ENCODE results near the gene ICE2.
"Not testable (repeated sequence)": the region's sequence is repeated elsewhere in the genome, so short reads cannot be mapped to it uniquely, and the experiment has no call there.

Gene ICE2

GRCh38 chr15:60408463-60408981, 70.4 kb downstream of the ICE2 start:
- peak; percentile 64 for ATAC-seq

GRCh38 chr15:60407415-60407805, 71.5 kb downstream of the ICE2 start:
- TF ChIP-seq ISL1 (CRISPR knock-in tag; IDR thresholded peaks at IDR 0.05), result peak; percentile 50; the same call in 1 of the 2 replicates
- TF ChIP-seq, protein P1, sequence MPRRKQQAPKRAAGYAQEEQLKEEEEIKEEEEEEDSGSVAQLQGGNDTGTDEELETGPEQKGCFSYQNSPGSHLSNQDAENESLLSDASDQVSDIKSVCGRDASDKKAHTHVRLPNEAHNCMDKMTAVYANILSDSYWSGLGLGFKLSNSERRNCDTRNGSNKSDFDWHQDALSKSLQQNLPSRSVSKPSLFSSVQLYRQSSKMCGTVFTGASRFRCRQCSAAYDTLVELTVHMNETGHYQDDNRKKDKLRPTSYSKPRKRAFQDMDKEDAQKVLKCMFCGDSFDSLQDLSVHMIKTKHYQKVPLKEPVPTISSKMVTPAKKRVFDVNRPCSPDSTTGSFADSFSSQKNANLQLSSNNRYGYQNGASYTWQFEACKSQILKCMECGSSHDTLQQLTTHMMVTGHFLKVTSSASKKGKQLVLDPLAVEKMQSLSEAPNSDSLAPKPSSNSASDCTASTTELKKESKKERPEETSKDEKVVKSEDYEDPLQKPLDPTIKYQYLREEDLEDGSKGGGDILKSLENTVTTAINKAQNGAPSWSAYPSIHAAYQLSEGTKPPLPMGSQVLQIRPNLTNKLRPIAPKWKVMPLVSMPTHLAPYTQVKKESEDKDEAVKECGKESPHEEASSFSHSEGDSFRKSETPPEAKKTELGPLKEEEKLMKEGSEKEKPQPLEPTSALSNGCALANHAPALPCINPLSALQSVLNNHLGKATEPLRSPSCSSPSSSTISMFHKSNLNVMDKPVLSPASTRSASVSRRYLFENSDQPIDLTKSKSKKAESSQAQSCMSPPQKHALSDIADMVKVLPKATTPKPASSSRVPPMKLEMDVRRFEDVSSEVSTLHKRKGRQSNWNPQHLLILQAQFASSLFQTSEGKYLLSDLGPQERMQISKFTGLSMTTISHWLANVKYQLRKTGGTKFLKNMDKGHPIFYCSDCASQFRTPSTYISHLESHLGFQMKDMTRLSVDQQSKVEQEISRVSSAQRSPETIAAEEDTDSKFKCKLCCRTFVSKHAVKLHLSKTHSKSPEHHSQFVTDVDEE (CRISPR knock-in tag; IDR thresholded peaks at IDR 0.05), result no peak
- ATAC-seq, result peak; percentile 83

More at GRCh38 chr15:60408463-60408981, 70.4 kb downstream of the ICE2 start:
- TF ChIP-seq ZNF70 (CRISPR knock-in tag; IDR thresholded peaks at IDR 0.05) (no peak), ZNF565 (CRISPR knock-in tag; conservative IDR thresholded peaks at IDR 0.05; ENCODE audit: low read depth) (no peak), ISL1 (CRISPR knock-in tag; IDR thresholded peaks at IDR 0.05) (peak; percentile 92)

DNA sequence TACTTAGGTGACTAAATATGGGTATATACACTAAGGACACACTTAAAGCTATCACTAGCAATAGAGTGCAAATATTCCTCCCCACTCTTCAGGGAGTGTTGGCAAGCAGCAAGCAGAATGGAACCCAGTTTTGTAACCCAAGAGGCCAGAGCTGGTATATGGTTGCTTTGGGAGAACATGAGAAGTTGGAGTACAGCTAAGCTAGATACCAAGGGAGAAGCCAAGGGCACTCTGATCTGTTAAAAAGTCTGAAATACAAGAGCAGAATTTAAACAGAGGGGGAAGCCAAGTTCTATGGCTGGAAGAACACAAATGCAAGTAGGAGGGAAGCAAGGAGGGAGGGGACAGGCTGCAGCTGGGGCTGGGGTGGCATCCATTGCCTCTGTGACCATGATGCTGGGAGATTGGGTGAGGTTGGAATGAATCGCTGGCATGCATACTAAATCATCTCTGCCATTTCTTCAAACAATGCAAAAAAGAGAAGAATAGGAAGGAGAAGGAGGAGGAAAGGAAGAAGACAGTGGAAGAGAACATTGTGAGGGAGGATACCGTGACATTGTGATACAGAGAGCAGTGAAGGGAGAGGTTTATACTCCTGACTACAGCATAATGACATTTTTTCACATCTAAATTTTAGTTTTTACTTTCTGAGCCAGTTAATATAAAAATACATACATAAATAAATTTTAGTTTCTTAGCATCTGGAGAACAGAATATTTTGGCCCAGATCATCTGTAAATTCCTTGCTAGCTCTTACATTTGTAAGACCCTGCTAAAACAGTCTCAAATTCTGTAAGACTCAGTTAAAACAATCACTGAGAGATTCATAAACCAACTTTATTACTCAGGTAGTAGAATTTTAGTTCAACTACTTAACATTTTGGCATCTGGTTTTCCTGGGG, 72.2 kb downstream of the ICE2 start:
- TF ChIP-seq ZC3H10 (CRISPR knock-in tag; IDR thresholded peaks at IDR 0.05), result no peak
- TF ChIP-seq, protein P2, sequence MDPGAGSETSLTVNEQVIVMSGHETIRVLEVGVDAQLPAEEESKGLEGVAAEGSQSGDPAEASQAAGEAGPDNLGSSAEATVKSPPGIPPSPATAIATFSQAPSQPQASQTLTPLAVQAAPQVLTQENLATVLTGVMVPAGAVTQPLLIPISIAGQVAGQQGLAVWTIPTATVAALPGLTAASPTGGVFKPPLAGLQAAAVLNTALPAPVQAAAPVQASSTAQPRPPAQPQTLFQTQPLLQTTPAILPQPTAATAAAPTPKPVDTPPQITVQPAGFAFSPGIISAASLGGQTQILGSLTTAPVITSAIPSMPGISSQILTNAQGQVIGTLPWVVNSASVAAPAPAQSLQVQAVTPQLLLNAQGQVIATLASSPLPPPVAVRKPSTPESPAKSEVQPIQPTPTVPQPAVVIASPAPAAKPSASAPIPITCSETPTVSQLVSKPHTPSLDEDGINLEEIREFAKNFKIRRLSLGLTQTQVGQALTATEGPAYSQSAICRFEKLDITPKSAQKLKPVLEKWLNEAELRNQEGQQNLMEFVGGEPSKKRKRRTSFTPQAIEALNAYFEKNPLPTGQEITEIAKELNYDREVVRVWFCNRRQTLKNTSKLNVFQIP (CRISPR knock-in tag; IDR thresholded peaks at IDR 0.05; ENCODE audit: borderline replicate concordance, low read depth), result no peak
- TF ChIP-seq PPARA (CRISPR knock-in tag; IDR thresholded peaks at IDR 0.05; ENCODE audit: borderline replicate concordance), result no peak

DNA sequence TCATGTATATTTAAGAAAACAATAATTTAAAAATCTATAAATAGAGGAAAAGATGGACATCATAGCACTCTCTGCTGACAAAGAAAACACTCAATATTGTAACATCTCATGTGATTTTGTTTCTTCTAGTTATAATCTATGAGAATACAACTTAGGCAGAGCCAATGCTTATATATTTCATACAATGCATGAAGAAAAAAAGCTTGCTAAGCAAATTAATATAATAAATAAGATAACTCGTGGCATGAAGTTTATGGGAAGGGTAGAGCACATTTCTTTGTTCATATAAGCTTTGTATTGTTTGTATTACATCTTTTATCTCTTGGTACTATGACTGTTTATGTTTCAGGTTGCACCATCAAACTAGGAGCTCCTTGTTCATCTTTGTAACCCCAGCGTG, 73.5 kb downstream of the ICE2 start:
- TF ChIP-seq, protein P2 (CRISPR knock-in tag; IDR thresholded peaks at IDR 0.05; ENCODE audit: borderline replicate concordance, low read depth), result no peak
- TF ChIP-seq ZFP3 (CRISPR knock-in tag; IDR thresholded peaks at IDR 0.05), result no peak
- no peak for TF ChIP-seq ZFP30 (CRISPR knock-in tag; IDR thresholded peaks at IDR 0.05)
- TF ChIP-seq ZNF70 (CRISPR knock-in tag; IDR thresholded peaks at IDR 0.05), result no peak
- TF ChIP-seq ISL1 (CRISPR knock-in tag; IDR thresholded peaks at IDR 0.05), result no peak
- no peak for TF ChIP-seq ZC3H10 (CRISPR knock-in tag; IDR thresholded peaks at IDR 0.05)
- no peak for TF ChIP-seq CREB5 (CRISPR knock-in tag; IDR thresholded peaks at IDR 0.05; ENCODE audit: low read depth)
- TF ChIP-seq, protein P3, sequence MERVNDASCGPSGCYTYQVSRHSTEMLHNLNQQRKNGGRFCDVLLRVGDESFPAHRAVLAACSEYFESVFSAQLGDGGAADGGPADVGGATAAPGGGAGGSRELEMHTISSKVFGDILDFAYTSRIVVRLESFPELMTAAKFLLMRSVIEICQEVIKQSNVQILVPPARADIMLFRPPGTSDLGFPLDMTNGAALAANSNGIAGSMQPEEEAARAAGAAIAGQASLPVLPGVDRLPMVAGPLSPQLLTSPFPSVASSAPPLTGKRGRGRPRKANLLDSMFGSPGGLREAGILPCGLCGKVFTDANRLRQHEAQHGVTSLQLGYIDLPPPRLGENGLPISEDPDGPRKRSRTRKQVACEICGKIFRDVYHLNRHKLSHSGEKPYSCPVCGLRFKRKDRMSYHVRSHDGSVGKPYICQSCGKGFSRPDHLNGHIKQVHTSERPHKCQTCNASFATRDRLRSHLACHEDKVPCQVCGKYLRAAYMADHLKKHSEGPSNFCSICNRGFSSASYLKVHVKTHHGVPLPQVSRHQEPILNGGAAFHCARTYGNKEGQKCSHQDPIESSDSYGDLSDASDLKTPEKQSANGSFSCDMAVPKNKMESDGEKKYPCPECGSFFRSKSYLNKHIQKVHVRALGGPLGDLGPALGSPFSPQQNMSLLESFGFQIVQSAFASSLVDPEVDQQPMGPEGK (CRISPR knock-in tag; IDR thresholded peaks at IDR 0.05; ENCODE audit: borderline replicate concordance), result no peak
- TF ChIP-seq CSDC2 (CRISPR knock-in tag; IDR thresholded peaks at IDR 0.05), result no peak
- ATAC-seq, result no peak

More for the DNA sequence above, 72.2 kb downstream of the ICE2 start:
- ATAC-seq, result no peak; the same call in 2 of the 3 replicates

GRCh38 chr15:60404351-60404750, 74.6 kb downstream of the ICE2 start:
- not testable (repeated sequence) for ATAC-seq
